Vagina (tissue), 2 donors: ENCODE measurements around the gene SLCO2A1. TPM values are rescaled to one million over a fixed set of nuclear protein-coding genes. Genes with fewer than 3 reads are reported as not detected.

Experiments used
- DNase-seq, 2 donors: peaks; one replicate each; pipeline ENCODE4 v3.0.0-alpha.2; 2017; ENCODE audit errors: extremely low spot score in 2 of 2
- H3K27ac ChIP-seq: fragments of 200-600 bp; sonication (generic); one replicate; pipeline ENCODE4 v1.5.1; 2019
- H3K27me3 ChIP-seq: fragments of 200-600 bp; sonication (generic); one replicate; pipeline ENCODE4 v1.5.1; 2019
- H3K36me3 ChIP-seq, 2 donors: fragments of 200-600 bp; sonication (generic); one replicate each; pipeline ENCODE4 v1.5.1; 2017 to 2019
- H3K4me1 ChIP-seq: fragments of 200-600 bp; sonication (generic); one replicate; pipeline ENCODE4 v1.5.1; 2019
- H3K4me3 ChIP-seq, 2 donors: fragments of 200-600 bp; sonication (generic); 1 replicate in 1 of 2; 2 replicates in 1 of 2; pipeline ENCODE4 v1.5.1; 2016 to 2019
- H3K9me3 ChIP-seq: fragments of 200-600 bp; sonication (generic); one replicate; pipeline ENCODE4 v1.5.1; 2019
- CTCF ChIP-seq, 3 experiments: fragments of 450-650 bp in 2 of 3; fragments of 200-600 bp in 1 of 3; sonication (generic) in 1 of 3; IDR thresholded peaks; one replicate each; pipeline ENCODE4 v1.5.1; 2017 to 2019; ENCODE audit warnings: antibody characterized with exemption in 3 of 3, mild to moderate bottlenecking in 2 of 3, moderate library complexity in 2 of 3
- POLR2A ChIP-seq, 2 donors: fragments of 450-650 bp; IDR thresholded peaks; one replicate each; pipeline ENCODE4 v1.6.1; 2017; ENCODE audit warnings: antibody characterized with exemption in 2 of 2, mild to moderate bottlenecking in 2 of 2, moderate library complexity in 2 of 2
- POLR2AphosphoS5 ChIP-seq, 2 donors: sonication (generic); formaldehyde crosslinking; IDR thresholded peaks; one replicate each; pipeline ENCODE4 v1.9.0; 2017; ENCODE audit warnings: antibody characterized with exemption in 2 of 2, mild to moderate bottlenecking in 2 of 2, low read depth in 1 of 2; ENCODE audit not compliant: insufficient read depth in 1 of 2
- intact Hi-C: fragments of 100-400 bp; cut with DNase I; formaldehyde crosslinking; loops from one replicate; pipeline ENCODE4 v1.15.1; 2023
- total RNA-seq: library from RNA; depleted of rRNA; stranded (reverse); fragments of >200 nt; gene quantifications from one replicate; pipeline ENCODE4 v1.2.3, GENCODE V29; 2016

SLCO2A1 gene
- total RNA-seq, 1 donor from 2014 or later, result 40.3 TPM

GRCh38 chr3:133881939-133882825 lies 147.5 kb downstream of the SLCO2A1 start:
- TF ChIP-seq POLR2AphosphoS5 (IDR thresholded peaks at IDR 0.05; ENCODE audit: insufficient read depth in 1 of 2, low read depth in 1 of 2) (no peak), CTCF (IDR thresholded peaks at IDR 0.05) (no peak), POLR2A (IDR thresholded peaks at IDR 0.05) (no peak)
- no peak overlapping the region for H3K27ac ChIP-seq
- intact Hi-C loops, result no loop called here
- H3K4me3 ChIP-seq, result no peak overlapping the region
- no peaks in the 10 kb centered on the region for H3K27me3 ChIP-seq
- DNase-seq, result peak; percentile 75 to 90
- no peaks in the 10 kb centered on the region for H3K36me3 ChIP-seq
- no peaks in the 10 kb centered on the region for H3K9me3 ChIP-seq
- H3K4me1 ChIP-seq, result no peaks in the 10 kb centered on the region

- DNase-seq, result peak; percentile 40 to 62
- no peak overlapping the region for H3K27ac ChIP-seq
- H3K36me3 ChIP-seq, result no peaks in the 10 kb centered on the region
- H3K4me1 ChIP-seq, result no peaks in the 10 kb centered on the region
- no peaks in the 10 kb centered on the region for H3K27me3 ChIP-seq
- H3K9me3 ChIP-seq, result no peaks in the 10 kb centered on the region
- intact Hi-C loops, result no loop called here
- TF ChIP-seq POLR2A (IDR thresholded peaks at IDR 0.05), result no peak
- TF ChIP-seq CTCF (IDR thresholded peaks at IDR 0.05), result no peak
- TF ChIP-seq POLR2AphosphoS5 (IDR thresholded peaks at IDR 0.05; ENCODE audit: insufficient read depth in 1 of 2, low read depth in 1 of 2), result no peak
- H3K4me3 ChIP-seq, result no peak overlapping the region
Measured at GRCh38 chr3:133881492-133881891, 148.2 kb downstream of the SLCO2A1 start.

- intact Hi-C loops, result no loop called here
- no peak overlapping the region for H3K4me3 ChIP-seq
- DNase-seq, result peak in 1 of 2 donors; percentile 70
Measured at GRCh38 chr3:133880886-133881455, 148.8 kb downstream of the SLCO2A1 start.

GRCh38 chr3:133880287-133880686 lies 149.4 kb downstream of the SLCO2A1 start:
- no peaks in the 10 kb centered on the region for H3K36me3 ChIP-seq
- no peaks in the 10 kb centered on the region for H3K27me3 ChIP-seq
- intact Hi-C loops, result no loop called here
- TF ChIP-seq POLR2AphosphoS5 (IDR thresholded peaks at IDR 0.05; ENCODE audit: insufficient read depth in 1 of 2, low read depth in 1 of 2) (no peak), POLR2A (IDR thresholded peaks at IDR 0.05) (no peak), CTCF (IDR thresholded peaks at IDR 0.05) (no peak)
- H3K4me1 ChIP-seq, result no peaks in the 10 kb centered on the region
- DNase-seq, result no peak
- no peaks in the 10 kb centered on the region for H3K9me3 ChIP-seq
- no peak overlapping the region for H3K4me3 ChIP-seq
- no peak overlapping the region for H3K27ac ChIP-seq

More at GRCh38 chr3:133880886-133881455, 148.8 kb downstream of the SLCO2A1 start:
- no peaks in the 10 kb centered on the region for H3K4me1 ChIP-seq
- H3K27me3 ChIP-seq, result no peaks in the 10 kb centered on the region
- no peaks in the 10 kb centered on the region for H3K36me3 ChIP-seq
- H3K27ac ChIP-seq, result no peak overlapping the region
- H3K9me3 ChIP-seq, result no peaks in the 10 kb centered on the region
- no peak for TF ChIP-seq POLR2A (IDR thresholded peaks at IDR 0.05)

- no peak for DNase-seq
Measured at GRCh38 chr3:133878518-133878917, 151.2 kb downstream of the SLCO2A1 start.

More at GRCh38 chr3:133878518-133878917, 151.2 kb downstream of the SLCO2A1 start:
- Histone ChIP-seq H3K27ac (no peak overlapping the region), H3K27me3 (no peaks in the 10 kb centered on the region), H3K36me3 (no peaks in the 10 kb centered on the region), H3K4me1 (no peaks in the 10 kb centered on the region), H3K4me3 (no peak overlapping the region), H3K9me3 (no peaks in the 10 kb centered on the region)
- TF ChIP-seq CTCF (IDR thresholded peaks at IDR 0.05), result no peak
- intact Hi-C loops, result no loop called here

Other genes starting within 250 kb of the SLCO2A1 start
- 7.6 TPM for gene SRPRB, start 224.1 kb downstream of the SLCO2A1 start, total RNA-seq
- gene RAB6B, start 134.0 kb downstream of the SLCO2A1 start, total RNA-seq, result 3.7 TPM
- gene RYK, start 220.9 kb upstream of the SLCO2A1 start, total RNA-seq, result 102 TPM